GM19467 (cell line): ENCODE results near the gene STAC.
"Not testable (repeated sequence)": the region's sequence is repeated elsewhere in the genome, so short reads cannot be mapped to it uniquely, and the experiment has no call there.

Experiments
- ATAC-seq: cut with Tn5 transposase; IDR thresholded peaks from one replicate; pipeline ENCODE4 v1.9.1; 2021; ENCODE audit warnings: mild to moderate bottlenecking, moderate library complexity; ENCODE audit not compliant: unreplicated experiment

Gene STAC

DNA sequence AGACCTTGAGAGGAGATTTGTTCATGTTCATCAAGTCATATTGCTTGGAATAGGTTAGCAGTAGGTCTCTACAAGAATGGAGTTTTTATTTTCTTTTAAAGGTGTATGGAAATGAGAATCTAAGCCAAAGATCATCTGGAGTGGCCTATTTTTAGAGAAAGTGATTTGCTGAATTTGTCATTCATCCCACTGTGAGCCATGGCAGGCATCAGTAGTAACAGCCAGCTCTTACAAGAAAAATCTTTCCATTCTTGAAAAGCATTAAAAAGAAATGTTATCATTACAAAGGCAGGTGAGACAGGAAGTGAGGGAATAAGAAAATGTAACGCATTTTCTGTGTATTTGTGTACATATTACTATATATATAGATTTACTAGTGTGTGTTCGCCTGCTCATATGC, 29.6 kb downstream of the STAC start:
- ATAC-seq, result no peak

DNA sequence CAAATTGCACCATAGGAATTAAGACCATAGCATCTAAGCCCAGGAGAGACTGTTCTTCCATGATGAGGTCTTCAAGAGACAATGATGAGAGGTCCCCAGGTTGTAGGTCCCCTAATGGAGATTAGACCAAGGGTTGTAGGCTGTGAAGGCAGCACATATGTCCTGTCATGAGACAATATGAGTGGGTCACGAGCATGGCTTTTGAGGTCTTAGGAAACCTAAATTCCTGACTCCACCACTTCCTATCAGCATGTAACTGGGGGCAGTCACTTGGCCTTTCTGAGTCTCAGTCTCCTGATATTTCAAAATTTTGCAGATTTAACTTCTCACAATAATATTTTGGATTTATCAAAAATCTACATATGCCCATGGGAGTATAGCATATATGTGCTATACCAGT, 31.3 kb downstream of the STAC start:
- no peak for ATAC-seq

DNA sequence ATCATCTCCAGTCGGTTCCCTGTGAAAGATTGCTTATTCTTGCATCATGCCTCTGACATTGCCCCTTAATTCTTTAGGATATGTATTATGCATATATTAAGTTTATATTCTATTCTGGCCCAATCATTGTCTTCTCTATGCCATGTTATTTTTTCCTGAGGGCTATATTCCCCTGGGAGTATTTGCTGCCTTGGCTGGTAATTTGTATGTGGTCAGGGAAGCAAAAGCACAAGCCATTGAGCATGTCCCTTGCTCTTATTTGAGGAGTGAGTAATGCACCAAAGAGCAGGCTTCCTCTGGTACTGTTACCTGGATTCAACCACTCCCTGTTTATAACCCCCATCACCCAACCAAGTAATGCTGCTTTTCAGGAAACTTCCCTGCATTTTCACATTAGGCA, 36.3 kb downstream of the STAC start:
- ATAC-seq, result no peak

- no peak for ATAC-seq
These were observed 36.9 kb downstream of the STAC start for GRCh38 chr3:36417237-36417636.

GRCh38 chr3:36418296-36418695, 38.0 kb downstream of the STAC start:
- ATAC-seq, result no peak

DNA sequence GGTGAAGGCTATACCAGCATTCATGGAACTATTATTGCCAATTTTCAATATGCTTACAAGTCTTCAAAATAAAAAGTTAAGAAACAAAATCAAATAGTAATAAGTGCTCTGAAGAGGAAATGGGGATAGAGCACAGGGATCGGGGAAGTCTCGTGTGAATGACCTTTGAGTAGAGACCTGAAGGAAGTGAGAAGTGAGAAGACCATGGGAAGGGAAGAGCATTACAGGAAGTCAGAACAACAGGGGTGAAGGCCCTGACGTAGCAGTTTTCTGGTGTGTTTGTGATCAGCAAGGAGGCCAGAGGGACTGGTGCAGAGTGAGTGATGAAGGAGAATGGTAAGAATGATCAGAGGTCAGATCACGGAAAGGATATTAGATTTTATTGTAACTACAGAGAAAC, 48.1 kb downstream of the STAC start:
- ATAC-seq, result no peak

DNA sequence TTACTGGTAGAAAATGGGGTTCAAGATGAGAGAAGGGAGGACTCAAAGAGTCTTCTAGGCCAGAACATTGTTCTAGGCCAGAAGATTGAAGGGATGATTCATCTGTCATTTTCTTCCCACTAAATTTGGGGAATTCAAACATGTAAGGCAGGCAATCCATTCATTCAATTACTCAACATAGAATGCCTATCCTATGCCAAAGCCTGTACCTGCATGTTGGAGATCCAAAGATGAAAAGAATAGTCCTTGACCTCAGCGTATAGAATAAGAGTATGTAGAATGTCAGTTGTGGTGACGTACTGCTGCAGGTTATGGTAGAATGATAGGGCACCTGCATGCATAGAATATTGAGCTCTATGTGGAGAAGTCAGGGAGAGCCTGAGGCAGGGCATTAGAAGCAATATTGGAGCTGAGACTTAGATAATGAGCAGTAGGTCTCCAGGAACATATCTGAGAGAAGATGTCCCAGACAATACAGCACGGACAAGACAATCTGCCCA, 49.7 kb downstream of the STAC start:
- no peak for ATAC-seq

- no peak for ATAC-seq
These were observed 53.2 kb downstream of the STAC start for GRCh38 chr3:36433511-36433910.

- ATAC-seq, result no peak
These were observed 54.6 kb downstream of the STAC start for GRCh38 chr3:36434687-36435426.

- no peak for ATAC-seq
These were observed 62.9 kb downstream of the STAC start for GRCh38 chr3:36443028-36443686.

DNA sequence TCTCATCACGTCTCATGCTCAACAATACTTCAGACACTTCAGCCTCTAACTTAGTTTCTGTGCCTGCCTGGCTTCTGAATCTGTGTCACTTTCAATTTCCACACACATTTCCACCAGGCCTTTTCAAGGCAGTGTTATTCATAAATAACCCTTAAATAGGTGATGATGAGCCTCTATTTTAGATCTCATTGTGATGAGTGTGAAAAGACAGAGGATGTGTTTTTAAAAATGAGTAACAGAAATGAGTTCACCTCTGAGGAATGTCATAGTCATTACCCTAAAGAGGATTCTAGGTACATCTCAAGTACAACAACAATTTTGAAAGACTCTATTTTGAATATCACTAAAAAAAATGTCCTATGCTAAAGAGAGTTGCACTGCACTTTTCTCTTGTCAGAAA, 64.6 kb downstream of the STAC start:
- no peak for ATAC-seq

GRCh38 chr3:36446276-36446675, 66.0 kb downstream of the STAC start:
- no peak for ATAC-seq

GRCh38 chr3:36447061-36447460, 66.8 kb downstream of the STAC start:
- no peak for ATAC-seq

- ATAC-seq, result no peak
These were observed 71.5 kb downstream of the STAC start for GRCh38 chr3:36451816-36452215.

DNA sequence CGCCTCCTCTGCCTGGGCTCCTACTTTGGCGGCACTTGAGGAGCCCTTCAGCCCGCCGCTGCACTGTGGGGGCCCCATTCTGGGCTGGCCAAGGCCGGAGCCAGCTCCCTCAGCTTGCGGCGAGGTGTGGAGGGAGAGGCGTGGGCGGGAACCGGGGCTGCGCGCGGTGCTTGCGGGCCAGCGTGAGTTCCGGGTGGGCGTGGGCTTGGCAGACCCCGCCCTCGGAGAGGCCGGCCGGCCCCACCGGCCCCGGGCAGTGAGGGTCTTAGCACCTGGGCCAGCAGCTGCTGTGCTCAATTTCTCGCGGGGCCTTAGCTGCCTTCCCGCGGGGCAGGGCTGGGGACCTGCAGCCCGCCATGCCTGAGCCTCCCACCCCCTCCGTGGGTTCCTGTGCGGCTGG, 72.9 kb downstream of the STAC start:
- not testable (repeated sequence) for ATAC-seq

DNA sequence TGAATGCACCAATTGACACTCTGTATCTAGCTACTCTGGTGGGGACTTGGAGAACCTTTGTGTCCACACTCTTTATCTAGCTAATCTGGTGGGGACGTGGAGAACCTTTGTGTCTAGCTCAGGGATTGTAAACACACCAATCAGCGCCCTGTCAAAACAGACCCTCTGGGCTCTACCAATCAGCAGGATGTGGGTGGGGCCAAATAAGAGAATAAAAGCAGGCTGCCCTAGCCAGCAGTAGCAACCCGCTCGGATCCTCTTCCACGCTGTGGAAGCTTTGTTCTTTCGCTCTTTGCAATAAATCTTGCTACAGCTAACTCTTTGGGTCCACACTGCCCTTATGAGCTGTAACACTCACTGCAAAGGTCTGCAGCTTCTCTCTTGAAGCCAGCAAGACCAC, 73.6 kb downstream of the STAC start:
- ATAC-seq, result not testable (repeated sequence)

- no peak for ATAC-seq
These were observed 75.1 kb downstream of the STAC start for GRCh38 chr3:36455406-36455805.

- no peak for ATAC-seq
These were observed 76.5 kb downstream of the STAC start for GRCh38 chr3:36456784-36457183.

DNA sequence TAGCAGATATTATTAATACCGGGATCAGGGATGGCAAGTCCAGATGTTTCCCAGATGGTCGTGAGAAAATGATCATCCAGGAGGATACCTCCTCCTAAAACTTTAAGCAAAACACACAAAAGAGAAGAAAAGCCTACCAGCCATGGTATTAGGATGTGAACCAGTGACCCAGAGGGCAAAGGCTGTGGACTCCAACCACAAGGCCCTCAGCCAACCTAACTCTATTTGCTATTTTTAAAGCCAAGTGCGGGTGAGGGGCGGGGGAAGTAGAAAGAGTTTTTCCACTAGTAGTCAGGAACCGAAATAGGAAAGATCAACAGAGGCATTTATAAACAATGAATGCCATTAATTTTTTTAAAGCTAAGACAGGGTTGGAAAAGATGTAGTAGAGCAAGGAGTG, 77.4 kb downstream of the STAC start:
- ATAC-seq, result no peak

DNA sequence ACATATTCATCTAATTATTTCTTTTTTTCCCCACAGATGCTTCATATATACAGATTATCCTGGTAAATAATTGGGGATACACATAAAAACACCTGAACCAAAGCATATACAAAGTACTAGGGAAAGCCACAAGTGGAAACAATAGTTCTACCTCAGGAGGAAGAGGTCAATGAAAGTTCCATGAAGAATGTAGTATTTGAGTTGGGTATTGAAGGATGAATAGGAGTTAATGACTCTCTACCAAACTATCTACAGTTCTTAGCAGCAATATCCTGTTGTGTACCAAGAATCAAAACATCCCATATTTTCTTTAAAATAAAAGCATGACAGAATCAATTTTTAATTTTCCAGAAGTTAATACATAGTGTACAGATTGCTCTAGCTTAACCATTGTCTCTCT, 78.9 kb downstream of the STAC start:
- ATAC-seq, result no peak

DNA sequence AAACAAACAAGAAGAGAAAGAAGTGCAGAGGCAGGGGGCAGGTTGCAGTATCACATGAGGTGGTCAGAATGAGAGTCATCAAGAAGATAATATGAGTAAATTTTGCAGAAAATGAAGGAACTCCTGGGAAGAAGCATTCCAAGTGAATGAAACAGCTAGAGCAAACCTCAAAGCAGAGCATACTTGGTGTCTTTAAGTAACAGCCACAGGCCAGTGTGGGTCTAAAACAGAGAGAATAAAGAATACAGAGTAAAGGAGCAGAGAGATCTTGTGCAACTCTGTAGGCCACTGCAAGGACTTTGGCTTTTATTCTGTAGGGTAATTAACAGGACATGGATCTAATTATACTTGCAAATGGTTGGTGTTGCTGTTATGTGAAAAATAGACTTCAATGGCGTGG, 81.3 kb downstream of the STAC start:
- no peak for ATAC-seq

DNA sequence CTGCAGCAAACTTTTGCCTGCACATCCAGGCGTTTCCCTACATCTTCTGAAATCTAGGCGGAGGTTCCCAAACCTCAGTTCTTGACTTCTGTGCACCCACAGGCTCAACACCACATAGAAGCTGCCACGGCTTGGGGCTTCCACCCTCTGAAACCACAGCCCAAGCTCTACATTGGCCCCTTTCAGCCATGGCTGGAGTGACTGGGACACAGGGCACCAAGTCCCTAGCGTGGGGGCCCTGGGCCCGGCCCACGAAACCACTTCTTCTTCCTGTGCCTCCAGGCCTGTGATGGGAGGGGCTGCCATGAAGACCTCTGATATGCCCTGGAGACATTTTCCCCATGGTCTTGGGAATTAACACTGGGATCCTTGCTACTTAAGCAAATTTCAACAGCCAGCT, 91.7 kb downstream of the STAC start:
- ATAC-seq, result not testable (repeated sequence)

DNA sequence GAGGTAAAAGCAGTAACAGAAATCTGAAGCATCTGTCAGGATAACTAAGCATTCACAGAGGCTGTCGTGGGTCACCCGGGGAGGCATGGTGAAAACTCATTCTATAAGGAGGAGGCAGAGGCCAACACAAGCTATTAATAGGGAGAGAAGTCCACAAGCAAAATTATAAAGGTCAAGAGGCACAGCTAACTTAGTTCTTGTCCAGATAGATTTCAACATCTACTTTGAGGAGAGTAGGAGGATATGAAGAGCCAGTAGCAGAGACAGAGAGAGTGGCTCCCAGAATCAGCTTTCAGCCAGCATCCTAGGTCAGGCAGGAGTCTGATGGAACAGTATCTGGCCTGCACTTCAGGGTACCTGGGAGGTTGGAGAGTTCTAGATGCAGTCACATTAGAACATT, 95.3 kb downstream of the STAC start:
- ATAC-seq, result no peak
